Measurements from ENCODE around the gene MAP3K20.

- no peak for TF ChIP-seq CTCF (IDR thresholded peaks at IDR 0.05)
- no peak for TF ChIP-seq POLR2A (IDR thresholded peaks at IDR 0.05)
These were observed 179.0 kb downstream of the MAP3K20 start for GRCh38 chr2:173254659-173255058.
